HK-2 (cell line): ENCODE results near the gene ST3GAL2.
"Not testable (repeated sequence)": the region's sequence is repeated elsewhere in the genome, so short reads cannot be mapped to it uniquely, and the experiment has no call there.

ENCODE experiments used
- DNase-seq: peaks from one replicate; pipeline ENCODE4 v3.0.0-alpha.2; 2018; ENCODE audit not compliant: unreplicated experiment

ST3GAL2 gene

DNA sequence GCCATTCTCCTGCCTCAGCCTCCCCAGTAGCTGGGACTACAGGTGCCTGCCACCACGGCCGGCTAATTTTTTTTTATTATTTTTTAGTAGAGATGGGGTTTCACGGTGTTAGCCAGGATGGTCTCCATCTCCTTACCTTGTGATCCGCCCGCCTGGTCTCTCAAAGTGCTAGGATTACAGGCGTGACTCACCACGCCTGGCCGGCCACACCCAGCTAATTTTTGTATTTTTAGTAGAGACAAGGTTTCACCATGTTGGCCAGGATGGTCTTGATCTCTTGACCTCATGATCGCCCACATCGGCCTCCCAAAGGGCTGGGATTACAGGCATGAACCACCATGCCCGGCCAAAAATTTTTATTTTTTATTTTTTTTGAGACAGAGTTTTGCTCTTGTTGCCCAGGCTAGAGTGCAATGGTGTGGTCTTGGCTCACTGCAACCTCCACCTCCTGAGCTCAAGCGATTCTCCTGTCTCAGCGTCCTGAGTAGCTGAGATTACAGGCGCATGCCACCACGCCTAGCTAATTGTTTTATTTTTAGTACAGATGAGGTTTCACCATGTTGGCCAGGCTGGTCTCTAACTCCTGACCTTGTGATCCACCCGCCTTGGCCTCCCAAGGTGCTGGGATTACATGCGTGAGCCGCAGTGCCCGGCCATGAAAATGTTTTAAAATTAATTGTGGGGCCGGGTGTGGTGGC is 52.5 kb downstream of the ST3GAL2 start:
- not testable (repeated sequence) for DNase-seq

DNA sequence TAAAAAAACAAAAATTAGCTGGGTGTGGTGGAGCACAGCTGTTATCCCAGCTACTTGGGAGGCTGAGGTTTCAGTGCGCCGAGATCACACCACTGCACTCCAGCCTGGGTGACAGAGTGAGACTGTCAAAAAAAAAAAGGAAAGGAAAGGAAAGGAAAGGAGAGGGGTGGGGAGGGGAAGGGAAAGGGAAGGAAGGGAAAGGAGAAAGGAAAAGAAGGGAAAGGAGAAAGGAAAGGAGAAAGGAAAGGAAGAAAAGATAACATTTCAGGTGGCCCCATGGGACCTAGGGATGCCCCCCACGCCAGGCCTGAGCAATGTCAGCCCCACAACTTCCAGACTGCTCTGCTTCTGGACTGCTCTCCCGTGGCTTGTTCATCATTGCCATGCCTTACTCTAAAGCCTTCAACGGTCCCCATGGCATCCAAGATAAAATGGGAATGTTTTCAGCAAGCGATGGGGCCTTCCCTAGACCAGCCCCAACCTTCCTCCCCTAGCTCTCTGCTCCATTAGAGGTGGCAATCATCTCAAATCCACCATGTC is 55.4 kb downstream of the ST3GAL2 start:
- DNase-seq: no peak

GRCh38 chr16:70381604-70382342 is 57.1 kb downstream of the ST3GAL2 start:
- no peak for DNase-seq

GRCh38 chr16:70380919-70381603 is 57.8 kb downstream of the ST3GAL2 start:
- DNase-seq: peak; percentile 98

DNA sequence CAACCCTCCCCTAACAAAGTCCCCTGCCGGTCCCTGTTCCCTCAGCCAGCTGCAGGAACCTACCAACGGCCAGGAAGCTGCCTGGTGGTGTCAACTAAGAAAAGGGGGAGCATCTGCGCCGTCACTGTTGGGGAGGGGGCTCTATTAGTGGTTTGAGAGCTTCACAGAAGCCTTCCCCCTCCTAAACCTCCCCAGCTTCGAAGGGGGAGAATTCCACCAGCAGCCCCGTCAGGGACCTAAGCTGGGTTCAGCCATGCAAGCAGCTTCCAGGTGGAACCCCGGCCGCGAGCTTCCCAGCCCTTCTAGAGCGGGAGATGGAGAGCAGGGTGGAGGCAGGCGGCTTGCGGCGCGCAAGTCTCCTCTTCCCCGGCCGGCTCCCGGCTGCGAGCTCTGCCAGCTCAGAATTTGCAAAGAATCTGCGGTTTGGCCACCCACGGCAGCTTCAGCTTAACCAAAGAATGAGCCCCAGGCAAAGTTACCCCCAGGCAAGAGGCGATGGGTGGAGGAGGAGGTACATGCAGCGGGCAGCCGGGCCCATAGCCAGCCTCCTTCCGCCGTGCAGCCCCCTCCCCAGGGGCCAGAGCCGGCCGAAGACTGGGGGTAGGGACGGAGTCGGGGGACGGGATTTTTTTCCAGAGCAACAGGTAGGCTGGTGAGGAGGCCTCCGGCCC is 58.5 kb downstream of the ST3GAL2 start:
- peak; percentile 80 for DNase-seq

- DNase-seq: no peak
Measured at GRCh38 chr16:70378869-70379493, 59.9 kb downstream of the ST3GAL2 start.

- no peak for DNase-seq
Measured at GRCh38 chr16:70377782-70378181, 61.1 kb downstream of the ST3GAL2 start.

- no peak for DNase-seq
Measured at GRCh38 chr16:70375636-70376611, 63.0 kb downstream of the ST3GAL2 start.

- DNase-seq: no peak
Measured at GRCh38 chr16:70374213-70374612, 64.7 kb downstream of the ST3GAL2 start.

GRCh38 chr16:70372921-70373728 is 65.8 kb downstream of the ST3GAL2 start:
- DNase-seq: no peak

DNA sequence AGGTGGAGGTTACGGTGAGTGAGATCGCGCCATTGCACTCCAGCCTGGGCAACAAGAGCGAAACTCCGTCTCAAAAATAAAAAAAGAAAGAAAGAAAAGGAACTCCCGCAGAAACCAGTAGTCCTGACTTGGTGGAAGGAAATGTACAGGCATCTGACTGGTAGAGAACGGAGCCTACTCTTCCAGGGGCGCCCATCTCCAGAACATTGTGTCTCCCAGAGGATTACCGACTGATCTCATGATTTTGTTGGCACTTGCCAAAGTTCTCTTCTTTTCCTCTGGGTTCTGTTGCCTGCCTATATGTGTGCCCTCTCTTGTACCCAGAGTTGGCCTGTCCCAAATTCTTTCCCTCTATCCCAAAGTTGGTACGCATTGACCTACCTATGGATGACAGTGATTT is 68.0 kb downstream of the ST3GAL2 start:
- no peak for DNase-seq

- not testable (repeated sequence) for DNase-seq
Measured at GRCh38 chr16:70370145-70370544, 68.8 kb downstream of the ST3GAL2 start.

DNA sequence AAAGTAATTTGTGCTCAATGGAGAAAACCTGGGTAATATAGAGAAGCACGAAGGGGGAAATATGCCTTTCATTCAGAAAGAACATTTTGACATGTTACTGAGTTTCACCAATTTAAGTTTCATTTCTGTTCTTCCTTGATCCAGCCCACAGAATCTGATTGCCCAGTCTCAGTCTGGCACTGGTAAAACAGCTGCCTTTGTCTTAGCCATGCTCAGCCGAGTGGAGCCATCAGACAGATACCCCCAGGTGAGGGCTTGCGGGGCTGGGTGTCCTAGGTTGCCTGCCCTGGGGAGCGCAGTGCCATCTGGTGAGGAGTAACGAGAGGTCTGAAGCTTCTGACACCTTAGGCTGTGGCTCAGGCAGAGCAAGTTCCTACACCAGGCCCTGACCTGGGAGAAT is 74.5 kb downstream of the ST3GAL2 start:
- DNase-seq: no peak

- DNase-seq: no peak
Measured at GRCh38 chr16:70359552-70359951, 79.3 kb downstream of the ST3GAL2 start.

- DNase-seq: no peak
Measured at GRCh38 chr16:70349783-70350182, 89.1 kb downstream of the ST3GAL2 start.

GRCh38 chr16:70348991-70349390 is 89.9 kb downstream of the ST3GAL2 start:
- DNase-seq: no peak

DNA sequence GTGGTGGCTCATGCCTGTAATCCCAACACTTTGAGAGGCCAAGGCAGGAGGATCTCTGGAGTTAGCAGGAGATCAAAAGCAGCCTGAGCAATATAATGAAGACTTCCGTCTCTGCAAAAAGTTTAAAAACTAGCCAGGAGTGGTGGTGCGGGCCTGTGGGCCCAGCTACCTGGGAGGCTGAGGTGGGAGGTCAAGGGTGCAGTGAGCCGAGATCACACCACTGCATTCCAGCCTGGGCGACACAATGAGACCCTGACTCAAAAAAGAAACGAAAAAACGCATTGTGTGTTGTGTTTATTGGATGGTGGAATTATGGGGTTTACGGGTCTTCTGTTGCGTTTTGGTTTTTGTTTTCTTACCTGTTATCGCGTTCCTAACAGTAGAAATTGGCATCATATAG is 93.1 kb downstream of the ST3GAL2 start:
- no peak for DNase-seq

GRCh38 chr16:70342016-70342415 is 96.9 kb downstream of the ST3GAL2 start:
- DNase-seq: no peak

- no peak for DNase-seq
Measured at GRCh38 chr16:70341600-70341999, 97.3 kb downstream of the ST3GAL2 start.
